Putamen (tissue), 1 donor: Measurements from ENCODE around the gene SNTA1.
A peak's percentile ranks its signal among the peaks of the same experiment; 100 is the strongest.
"Not testable (repeated sequence)": the region's sequence is repeated elsewhere in the genome, so short reads cannot be mapped to it uniquely, and the experiment has no call there.

Experiments used
- DNase-seq: peaks from one replicate; pipeline ENCODE4 v3.0.0-alpha.2; 2016; ENCODE audit warnings: low spot score

The SNTA1 gene

DNA sequence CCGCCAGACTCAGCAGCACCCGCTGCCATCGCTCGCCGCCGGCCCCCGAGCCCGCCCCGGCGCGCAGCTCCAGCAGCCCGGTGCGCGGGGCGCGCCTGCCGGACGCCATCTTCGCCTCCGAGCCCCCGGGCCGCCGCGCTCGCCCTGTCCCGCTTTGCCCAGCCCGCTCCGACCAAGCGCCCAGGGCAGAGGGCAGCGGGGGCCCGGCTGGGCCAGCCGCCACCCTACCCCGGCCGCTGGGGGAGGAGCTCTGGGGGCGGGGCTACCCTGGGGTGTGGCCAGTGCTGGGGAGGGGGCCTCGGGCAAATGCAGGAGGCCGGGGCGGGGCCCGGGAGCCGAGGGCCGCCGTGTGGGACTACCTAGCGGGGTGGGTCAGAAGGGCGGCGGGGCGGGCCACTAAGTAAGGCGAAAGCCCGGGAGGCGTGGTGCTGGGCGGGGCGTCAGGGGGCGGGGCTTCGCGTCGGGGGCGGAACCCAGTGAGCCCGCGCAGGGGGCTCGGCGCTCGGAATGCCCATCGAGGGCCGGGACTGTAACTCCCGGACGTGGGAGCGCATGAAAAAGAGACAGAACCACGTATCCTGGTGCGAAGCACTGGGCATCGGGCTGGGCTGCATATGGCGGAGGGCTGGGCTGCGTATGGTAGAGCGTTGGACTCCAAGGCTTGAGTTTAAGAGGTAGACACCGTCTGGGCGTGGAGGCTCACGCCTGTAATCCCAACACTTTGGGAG, at the start of gene SNTA1:
Gene SNTA1 (minus strand): TSS at position 252 of the 728 bp plus-strand sequence. CDS start 143 bp downstream, at position 109.
- peak; percentile 83 for DNase-seq

DNA sequence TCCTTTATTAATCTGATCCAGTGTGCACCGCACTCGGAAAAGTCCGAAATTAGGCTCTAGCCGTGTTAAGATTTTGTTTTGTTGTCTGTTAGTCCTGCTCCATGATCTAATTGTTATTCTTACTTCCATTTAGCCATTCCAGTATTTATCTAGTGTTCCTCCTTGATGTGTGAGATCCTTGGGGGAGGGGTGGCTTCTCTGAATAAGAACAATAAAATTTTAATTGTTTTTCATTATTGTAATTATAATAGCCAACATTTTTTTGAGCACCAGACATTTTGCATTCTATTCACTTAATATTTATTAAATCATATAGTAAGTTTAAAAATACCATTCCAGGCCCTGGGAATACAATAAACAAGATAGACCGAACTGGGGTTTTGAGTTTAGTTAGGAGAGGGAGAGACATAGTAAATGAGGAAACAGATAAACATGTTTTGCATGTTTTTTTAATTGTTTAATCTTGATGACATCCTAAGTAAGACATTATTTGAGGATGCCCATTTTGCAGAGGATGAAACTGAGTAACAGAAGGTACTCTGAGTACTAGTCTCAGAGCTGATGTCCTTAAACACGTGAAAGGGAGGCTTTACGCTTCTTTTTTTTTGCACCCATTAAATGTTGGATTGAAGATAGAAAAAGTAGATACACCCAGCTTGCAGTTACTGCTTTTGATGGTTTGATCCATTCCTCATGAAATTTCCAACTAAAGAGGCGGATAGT, 47.5 kb upstream of the SNTA1 start:
- no peak for DNase-seq

DNA sequence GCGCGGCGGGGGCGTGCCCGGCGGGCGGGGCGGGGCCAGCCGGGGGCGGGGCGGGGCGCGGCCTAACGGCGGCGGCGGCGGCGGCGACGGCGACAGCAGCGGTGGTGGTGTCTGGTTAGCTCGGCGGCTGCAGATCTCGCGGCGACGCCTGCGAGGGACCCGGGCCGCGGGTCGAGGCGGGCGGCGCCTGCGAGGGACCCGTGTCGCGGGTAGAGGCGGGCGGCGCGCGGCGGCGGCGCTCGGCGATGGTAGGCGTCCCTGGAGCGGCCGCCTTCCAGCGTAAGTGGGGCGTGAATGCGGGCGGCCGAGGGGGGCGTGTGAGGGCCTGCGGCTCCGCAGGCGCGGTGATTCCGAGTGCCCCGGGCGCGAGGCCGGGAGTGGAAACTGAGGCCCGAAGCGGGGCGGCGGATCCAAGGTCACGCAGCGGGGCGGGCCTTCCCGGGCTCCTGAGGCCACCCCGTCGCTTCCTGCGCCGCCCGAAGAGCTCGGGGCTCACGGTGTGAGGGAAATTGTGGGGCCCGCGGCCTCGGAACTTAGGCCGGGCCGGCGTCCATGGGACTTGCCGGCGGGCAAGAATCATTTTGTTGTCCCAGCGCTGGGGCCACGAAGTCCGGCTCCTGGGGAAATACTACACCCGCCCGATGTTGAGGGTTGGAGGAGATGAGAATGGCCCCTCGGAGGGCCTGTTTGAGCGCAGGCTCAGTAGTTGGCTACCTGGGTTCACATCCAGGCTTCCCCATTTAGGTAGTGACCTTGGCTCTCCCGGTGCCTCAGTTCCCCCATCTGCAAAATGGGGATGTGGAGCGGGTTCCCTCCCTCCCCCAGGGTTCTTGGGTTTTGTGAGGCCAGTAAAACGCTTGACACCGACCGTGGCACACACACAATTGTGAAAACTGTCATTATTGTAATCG, 46.7 kb upstream of the SNTA1 start, which contains the start of gene CBFA2T2:
Gene CBFA2T2 (plus strand): TSS at position 74 of the 911 bp plus-strand sequence. CDS start 172 bp downstream, at position 246.
- peak; percentile 60 for DNase-seq

DNA sequence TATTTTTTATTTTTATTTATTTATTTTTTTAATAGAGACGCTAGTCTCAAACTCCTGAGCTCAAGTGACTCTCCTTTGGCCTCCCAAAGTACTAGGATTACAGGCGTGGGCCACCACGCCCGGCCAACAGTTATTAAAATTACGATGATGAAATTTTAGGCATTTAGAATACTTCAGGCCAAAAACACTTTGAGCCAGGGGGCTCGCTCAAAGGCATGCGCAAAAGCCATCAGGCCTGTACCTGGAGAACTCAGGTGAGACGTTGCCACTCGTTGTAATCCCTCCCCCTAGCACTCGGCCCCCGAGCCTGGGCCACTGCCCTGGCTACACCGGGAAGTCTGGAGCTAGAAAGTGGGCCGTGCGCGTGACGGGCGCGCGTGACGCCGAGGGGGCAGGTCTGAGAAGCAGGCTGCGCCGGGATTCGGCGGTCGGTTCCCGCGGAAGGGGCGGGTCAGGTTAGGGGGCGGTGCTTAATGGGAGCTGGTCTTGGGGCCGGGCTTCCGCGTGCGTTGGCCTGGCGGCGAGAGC, 46.0 kb upstream of the SNTA1 start:
- DNase-seq: peak; percentile 98

DNA sequence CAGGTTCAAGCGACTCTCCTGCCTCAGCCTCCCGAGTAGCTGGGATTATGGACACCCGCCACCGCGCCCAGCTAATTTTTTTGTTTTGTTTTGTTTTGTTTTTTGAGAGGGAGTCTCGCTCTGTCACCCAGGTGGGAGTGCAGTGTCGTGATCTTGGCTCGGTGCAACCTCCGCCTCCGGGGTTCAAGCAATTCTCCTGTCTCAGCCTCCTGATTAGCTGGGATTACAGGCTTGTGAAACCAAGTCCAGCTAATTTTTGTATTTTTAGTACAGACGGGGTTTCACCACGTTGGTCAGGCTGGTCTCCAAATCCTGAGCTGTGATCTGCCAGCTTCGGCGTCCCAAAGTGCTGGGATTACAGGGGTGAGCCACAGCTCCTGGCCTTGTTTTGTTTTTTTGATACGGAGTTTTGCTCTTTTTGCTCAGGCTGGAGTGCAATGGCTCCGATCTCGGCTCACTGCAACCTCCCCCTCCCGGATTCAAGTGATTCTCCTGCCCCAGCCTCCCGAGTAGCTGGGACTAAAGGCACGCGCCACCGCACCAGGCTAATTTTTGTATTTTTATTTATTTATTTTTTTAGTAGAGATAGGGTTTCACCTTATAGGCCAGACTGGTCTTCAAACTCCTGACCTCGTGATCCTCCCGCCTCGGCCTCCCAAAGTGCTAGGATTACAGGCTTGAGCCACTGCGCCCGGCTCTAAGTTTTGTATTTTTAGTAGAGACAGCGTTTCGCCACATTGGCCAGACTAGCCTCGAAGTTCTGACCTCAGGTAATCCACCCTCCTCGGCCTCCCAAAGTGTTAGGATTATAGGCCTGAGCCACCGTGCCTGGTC, 45.3 kb upstream of the SNTA1 start:
- DNase-seq: not testable (repeated sequence)

DNA sequence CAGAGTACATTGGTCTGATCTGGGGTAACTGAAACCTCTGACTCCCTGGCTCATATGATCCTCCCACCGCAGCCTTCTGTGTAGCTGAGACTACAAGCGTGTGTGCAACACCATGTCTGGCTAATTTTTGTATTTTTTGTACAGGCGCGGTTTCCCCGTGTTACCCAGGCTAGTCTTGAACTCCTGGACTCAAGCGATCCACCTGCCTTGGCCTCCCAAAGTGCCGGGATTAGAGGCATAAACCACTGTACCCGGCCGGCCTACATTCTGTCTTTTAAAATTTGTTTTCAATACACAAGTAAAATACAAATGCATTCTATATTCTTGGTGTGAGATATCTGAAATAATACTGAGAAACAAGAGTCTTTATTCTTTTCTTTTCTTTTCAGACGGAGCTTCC, 44.6 kb upstream of the SNTA1 start:
- DNase-seq: no peak

DNA sequence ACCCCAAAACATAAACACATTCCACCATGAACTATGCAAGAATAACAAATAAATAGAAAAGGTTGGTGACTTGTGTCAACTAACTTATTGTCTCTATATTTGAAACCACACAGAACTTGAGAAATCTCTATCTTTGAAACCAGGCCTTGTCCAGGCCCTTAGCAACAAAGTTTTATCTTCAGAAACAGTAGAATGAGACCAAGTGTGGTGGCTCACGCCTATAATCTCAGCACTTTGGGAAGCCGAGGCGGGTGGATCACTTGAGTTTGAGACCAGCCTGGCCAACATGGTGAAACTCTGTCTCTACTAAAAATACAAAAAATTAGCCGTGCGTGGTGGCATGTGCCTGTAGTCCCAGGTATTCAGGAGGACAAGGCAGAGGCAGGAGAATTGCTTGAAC, 39.6 kb upstream of the SNTA1 start:
- DNase-seq: not testable (repeated sequence)

DNA sequence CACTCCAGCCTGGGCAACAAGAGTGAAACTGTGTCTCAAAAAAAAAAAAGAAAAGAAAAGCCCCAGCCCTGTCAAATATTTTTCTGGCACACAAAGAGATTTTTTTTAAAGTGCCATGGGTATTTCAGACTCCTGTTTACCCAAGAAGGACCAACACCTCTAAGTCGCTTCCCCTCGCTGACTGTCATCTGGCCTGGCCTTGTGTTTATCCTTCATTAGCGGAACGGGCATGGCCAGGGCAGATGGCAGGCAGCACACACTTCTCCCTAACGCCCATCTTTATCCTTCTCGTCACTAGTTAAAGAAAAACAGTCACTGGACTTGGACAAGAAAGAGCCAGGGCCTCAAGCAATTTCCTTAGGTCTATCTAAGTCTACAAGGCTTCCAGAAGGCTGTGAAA, 39.0 kb upstream of the SNTA1 start:
- no peak for DNase-seq

DNA sequence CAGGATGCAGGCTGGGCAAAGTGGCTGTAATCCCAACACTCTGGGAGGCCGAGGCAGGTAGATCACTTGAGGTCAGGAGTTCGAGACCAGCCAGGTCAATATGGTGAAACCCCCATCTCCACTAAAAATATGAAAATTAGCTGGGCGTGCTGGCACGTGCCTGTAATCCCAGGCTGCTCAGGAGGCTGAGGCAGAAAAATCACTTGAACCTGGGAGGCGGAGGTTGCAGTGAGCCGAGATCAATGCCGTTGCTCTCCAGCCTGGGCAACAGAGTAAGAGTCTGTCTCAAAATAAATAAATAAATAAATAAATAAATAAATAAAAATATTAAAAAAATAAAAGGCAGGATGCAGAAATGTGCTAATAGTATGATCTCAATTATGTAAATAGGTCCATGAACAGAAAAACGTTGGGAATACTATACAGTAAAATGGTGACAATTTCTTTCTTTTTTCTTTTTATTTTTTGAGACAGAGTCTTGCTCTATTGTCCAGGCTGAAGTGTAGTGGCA, 37.9 kb upstream of the SNTA1 start:
- no peak for DNase-seq

DNA sequence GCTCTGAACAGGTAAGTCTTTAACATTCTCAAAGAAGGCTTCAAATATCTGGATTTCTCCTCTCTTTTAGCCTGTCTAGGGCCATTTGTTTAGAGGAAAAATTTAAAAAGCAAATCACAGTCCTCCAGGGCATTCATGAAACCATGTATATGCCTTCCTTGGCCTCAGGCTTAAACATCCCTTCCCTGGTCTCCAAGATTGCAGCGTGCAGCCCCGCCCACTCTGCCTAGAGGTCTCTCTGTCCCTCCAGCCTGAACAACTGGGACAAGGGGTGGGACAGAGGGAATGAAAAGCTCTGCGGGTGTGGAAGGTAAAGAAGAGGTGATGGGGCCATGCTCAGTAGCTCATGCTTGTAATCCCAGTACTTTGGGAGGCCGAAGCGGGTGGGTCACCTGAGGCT, 36.5 kb upstream of the SNTA1 start:
- DNase-seq: no peak

DNA sequence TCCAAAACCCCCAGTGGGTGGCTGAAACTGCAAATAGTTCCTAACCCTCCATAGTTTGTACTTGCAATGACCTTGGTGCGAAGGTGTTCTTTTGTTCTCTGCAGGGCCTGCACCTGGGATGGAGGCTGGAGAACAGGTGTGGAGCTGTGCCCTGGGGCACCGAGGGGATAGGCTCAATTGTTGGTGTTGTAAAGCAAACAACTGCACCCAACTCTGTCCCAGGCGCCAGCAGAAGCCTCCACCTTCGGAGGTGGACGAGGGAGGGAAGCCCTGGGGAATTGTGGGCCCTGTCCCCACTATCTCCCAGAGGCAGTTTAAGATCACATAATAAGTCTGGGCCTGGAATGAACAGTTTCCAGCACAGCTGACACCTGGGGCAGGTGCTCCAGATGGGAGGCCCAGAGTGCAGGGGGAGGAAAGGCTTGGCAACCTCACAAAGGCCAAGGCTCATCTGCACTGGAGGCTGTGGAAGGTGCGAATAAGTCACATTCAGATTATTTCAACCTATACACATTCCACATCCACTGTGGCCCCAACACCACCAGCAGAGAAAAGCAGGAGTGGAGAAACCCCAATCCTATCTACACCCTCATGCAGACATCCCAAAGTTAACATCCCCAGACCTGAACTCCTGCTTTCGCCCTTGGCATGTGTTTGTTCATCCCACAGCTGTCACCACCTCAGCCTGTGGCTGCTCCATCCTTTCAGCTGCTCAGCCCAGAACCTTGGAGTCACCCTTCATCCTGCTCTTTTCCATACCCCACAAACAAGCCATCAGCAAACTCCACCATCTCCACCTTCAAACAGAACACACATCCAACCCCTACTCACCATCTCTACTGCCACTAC, 34.0 kb upstream of the SNTA1 start:
- DNase-seq: no peak

DNA sequence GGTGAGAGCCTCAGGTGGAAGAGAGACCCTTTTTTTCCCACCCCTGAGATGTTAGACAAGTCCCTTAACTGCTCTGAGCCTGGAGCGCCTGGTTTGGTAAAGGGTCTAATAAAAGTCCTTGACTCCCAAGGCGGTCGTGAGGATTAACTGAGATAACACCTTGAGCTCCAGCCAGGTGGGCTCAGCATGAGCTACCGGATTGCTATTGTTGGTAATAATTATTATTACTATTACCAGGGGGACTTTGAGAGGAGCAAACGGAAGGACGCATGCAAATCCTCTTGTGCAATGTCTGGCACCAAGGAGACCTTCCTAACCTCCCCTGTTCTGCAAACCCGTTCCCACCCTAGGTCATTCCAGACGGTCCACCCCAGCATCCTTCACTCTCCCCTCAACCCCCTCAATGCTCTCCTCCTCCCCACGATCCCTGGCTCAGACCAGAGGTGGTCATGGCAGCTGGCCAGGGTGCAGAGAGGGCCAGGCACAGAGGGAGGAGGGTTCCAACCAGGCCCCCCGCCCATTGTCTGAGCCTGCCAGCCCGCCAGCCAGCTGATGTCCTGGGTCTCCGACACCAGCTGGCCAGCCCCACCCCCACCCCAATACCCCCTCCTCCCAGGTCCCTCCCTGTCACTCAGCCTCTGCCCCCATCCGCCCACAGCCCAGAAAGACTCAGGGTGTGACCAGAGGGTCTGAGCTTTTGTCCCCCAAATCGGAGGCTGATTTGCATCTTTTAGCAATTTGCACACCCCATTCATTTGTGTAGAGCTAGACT, 32.0 kb upstream of the SNTA1 start:
- no peak for DNase-seq

DNA sequence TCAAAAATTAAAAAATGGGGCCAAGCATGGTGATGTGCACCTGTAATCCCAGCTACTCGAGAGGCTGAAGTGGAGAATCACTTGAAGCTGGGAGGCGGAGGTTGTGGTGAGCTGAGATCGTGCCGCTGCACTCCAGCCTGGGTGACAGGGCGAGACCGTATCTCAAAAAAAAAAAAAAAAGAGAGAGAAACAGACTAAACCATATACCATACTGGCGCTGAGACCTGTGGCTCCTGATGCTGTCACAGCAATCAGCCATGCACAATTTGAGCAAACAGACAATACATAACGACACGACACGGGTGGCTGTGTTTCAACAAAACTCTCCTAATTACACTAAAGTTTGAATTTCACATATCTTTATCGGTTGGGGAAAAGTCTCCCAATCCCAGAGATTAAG, 31.4 kb upstream of the SNTA1 start:
- DNase-seq: no peak

DNA sequence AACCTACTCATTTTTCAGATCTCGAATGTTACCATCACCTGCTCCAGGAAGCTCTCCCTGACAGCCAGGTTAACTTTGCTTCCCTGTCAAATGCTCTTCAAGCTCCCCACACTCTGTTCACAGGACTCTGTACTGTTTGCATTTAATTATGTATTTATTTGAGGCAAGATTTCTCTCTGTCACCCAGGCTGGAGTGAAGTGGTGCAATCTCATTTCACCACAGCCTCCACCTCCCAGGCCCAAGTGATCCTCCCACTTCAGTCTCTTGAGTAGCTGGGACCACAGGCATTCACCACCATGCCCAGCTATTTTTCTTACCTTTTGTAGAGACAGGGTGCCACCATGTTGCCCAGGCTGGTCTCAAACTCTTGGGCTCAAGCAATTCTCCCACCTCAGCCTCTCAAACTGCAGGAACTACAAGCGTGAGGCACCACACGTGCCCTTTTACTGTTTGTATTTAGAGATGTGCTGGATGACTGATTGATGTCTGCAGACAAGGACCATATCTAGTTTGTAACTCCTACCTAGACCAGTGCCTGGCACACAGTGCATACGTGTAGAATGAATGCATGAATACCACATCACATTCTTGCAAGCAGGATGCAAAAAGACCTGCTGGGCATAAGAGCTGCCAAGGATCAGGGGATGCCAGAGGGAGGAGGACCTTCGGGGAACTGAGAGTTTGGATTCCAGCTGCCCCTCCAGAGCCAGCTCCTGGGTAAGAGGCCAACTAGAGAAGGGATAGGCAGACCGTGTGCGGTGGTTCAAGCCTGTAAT, 30.7 kb upstream of the SNTA1 start:
- DNase-seq: no peak

DNA sequence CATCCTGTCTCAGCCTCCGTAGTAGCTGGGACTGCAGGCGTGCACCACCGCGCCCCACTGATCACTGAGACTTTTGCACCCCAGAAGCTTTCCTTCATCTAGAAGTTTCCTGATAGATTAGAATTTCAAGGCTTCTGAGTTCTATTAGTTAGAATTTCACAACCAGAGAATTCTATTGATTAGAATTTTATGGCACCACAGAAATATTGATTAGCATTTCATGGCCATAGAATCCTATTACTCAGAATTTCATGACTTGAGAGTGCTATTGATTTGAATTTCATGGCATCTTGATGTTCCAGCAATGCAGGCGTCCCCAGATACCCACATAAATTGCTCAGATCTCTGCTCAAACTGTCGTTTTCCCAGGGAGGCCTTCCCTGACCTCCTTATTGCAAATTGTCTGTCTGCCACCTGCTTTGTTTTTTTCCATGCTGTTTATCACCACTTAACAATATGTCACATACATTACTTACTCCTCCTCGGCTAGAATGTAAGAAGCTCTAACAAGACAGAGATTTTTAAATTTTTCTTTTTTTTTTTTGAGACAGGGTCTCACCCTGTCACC, 29.4 kb upstream of the SNTA1 start:
- DNase-seq: no peak

DNA sequence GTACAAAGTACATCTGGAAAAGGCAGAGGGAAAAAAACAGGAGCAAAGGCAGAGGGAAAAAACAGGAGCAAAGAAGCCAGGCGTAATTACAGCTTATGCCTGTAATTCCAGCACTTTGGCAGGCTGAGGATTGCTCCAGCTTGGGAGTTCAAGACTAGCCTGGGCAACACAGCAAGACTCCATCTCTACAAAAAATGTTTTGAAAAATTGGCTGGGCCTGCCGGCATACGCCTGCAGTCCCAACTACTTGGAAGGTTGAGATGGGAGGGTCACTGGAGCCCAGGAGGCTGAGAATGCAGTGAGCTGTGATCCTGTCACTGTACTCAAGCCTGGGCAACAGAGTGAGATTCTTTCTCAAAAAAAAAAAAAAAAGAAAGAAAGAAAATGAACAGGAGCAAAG, 27.3 kb upstream of the SNTA1 start:
- DNase-seq: no peak

DNA sequence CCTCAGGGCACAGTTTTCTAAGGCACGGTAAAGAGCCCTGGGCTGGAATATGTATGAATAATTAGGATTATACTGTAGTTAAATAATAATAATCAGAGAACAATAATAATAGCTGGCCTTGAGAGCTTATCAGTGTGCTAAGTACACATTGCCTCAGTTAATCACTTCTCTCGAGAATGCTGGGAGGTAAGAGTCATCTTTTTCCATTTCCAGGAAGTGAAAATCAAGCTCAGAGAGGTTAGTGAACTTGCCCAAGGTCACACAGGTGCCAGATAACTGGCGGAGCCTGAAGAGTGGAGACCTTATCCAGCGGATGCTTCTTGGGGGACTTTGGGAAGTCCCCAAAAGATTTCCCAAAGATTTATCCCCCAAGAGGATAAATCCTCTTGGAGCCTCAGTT, 26.9 kb upstream of the SNTA1 start:
- DNase-seq: no peak

DNA sequence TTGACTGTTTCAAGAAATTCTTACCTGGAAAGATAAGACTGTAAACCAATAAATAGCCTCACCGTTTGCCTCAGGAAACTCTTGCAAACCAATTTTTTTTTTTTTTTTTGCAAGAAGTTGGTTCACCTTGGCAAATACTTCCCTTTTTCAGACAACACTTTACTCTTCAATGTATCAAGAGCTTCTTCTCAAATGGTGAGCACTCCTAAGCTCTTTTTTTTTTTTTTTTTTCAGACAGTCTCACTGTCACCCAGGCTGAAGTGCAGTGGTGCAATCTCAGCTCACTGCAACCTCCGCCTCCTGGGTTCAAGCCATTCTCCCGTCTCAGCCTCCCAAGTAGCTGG, 22.7 kb upstream of the SNTA1 start:
- no peak for DNase-seq
